Stimulated activated CD8-positive, alpha-beta memory T cell treated with anti-CD3 and anti-CD28 coated beads, Interleukin-4, amount 100 ng/mL, for 48 hours (primary cell): ENCODE data around the gene CC2D2B.
"Not testable (repeated sequence)": the region's sequence is repeated elsewhere in the genome, so short reads cannot be mapped to it uniquely, and the experiment has no call there.

Experiments
- DNase-seq: peaks from one replicate; pipeline ENCODE4 v3.0.0-alpha.2; 2020

The CC2D2B gene

GRCh38 chr10:95909561-95909960 lies 1.8 kb downstream of the CC2D2B start:
- no peak for DNase-seq

GRCh38 chr10:95916039-95916438 lies 8.3 kb downstream of the CC2D2B start:
- DNase-seq: not testable (repeated sequence)

GRCh38 chr10:95920798-95921426 lies 13.1 kb downstream of the CC2D2B start:
- no peak for DNase-seq

- no peak for DNase-seq
These were observed 17.3 kb downstream of the CC2D2B start for GRCh38 chr10:95925033-95925432.

- no peak for DNase-seq
These were observed 27.7 kb downstream of the CC2D2B start for GRCh38 chr10:95935429-95935828.

GRCh38 chr10:95941115-95941514 lies 33.3 kb downstream of the CC2D2B start:
- DNase-seq: no peak

DNA sequence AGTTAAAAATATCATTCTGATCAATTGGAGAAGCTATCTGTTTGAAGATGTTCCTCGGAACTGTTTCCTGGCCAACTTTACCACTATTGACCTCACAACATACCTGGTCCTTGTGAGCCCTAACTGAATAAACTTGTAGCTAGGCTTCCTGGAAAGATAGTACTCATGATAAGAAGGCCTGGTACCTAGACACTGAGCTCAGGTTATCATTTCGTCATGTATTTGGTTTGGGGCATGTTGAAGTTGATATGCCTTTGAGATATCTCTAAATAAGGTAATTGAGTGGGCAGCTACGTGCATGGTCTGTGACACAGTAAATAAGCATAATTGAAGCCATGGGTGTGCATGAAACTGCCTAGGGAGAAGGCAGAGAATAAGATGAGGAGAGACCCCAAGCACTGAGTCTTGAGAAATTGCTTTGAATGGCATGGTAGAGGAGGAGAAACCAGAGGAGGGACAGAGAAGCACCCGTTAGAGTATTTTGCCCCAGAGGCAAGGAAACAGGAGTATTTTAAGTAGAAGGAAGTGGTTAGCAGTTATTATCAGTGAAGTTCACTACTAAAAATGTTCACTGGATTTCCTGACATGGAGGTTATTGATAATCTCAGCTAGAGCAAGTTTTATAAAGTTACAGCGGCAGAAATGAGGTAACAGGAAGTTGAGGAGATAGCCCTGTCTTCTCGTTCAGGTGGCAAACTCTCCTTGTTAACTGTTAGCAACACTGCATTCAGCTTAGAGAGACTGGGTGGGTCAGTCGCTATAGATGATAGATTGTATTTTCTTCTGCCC lies 55.6 kb downstream of the CC2D2B start:
- no peak for DNase-seq

DNA sequence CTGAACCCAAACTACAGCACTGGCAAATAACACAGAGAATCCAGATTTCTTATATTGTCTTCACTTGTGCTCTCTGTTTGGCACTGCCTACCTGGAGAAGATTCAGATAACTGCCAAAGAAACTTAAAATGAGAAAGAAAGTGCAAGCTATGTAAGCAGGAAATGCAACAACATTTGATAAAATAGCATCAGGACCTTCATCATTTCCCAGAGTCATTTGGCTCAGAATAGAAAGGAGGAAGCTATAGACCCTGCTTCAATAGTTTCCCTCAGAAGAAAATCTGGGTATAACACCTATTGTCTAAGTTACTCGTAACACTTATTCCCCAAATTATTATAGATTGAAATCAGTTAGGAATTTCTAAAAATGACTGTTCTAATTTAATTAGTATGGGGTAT lies 56.2 kb downstream of the CC2D2B start:
- DNase-seq: no peak

DNA sequence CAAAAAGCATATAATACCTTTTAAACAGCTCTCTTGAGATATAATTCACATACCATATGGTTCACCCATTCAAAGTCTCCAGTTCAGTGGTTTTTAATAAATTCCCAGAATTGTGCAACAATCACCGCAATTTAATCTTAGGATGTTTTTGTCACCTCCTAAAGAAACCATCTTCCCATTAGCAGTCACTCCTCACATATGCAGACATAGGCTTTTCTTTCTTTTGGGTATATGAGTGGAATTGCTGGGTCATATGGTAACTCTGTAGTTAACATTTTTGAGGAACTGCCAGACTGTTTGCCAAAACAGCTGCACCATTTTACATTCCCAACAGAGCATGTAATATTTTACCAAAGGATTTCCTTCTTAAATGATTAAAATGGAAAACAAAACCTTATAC lies 57.0 kb downstream of the CC2D2B start:
- DNase-seq: no peak

DNA sequence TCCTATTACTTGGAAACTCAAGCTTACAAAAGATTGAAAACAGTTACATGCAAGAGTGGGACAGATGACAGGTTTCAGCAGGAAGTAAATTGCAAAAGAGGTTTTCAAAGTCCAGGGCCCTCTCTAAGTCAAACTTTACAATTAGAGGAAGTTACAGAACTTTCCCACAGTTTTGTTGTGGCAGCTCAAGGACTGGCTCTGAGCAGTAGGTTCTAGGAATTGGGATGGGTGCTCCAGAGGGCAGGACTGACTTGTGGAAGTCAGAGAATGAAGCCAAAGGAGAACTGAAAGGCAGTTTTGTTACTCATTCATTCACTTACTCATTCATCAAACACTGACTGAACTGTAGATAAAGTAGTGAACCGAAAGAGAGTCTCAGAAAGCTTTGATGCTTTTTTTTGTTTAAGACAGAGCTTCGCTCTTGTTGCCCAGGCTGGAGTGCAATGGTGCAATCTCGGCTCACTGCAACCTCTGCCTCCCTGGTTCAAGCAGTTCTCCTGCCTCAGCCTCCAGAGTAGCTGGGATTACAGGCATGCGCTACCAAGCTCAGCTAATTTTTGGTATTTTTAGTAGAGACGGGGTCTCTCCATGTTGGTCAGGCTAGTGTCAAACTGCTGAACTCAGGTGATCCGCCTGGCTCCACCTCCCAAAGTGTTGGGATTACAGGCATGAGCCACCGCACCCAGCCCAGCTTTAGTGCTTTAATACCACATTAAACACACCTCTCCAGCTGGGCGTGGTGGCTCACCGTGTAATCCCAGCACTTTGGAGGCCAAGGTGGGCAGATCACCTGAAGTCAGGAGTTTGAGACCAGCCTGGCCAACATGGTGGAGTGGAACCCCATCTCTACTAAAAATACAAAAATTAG lies 68.8 kb downstream of the CC2D2B start:
- DNase-seq: no peak

- DNase-seq: no peak
These were observed 74.4 kb downstream of the CC2D2B start for GRCh38 chr10:95982200-95982599.

- no peak for DNase-seq
These were observed 80.1 kb downstream of the CC2D2B start for GRCh38 chr10:95987685-95988426.

DNA sequence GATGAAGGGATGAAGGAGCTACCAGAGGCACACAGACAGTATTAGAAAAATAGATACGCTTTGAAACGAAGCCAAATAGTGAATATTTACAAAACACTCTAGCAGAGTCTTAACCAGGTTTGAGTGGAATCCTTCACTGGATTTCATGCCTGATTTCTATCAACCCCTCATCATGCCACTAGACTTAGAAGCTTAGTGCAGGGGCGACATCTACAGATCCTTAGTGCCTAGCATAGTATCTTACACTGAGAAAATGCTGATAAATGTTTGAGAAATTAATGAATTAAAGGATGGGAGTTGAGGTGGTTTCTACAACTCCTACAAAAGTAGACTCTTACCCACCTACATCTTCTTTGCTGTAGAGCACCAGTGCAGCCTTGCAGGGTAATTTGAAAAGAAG lies 80.9 kb downstream of the CC2D2B start:
- DNase-seq: no peak

DNA sequence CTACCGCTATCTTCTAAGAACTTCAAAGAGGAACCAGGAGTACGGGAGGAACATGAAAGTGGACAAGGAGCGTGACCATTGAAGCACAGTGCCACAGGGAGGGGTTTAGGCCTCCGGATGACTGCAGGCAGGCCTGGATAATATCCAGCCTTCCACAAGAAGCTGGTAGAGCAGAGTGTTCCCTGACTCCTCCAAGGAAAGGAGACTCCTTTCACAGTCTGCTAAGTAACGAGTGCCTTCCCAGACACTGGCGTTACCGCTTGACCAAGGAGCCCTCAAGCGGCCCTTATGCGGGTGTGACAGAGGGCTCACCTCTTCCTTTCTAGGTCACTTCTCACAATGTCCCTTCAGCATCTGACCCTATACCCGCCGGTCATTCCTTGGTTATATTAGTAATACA lies 86.6 kb downstream of the CC2D2B start:
- DNase-seq: not testable (repeated sequence)

DNA sequence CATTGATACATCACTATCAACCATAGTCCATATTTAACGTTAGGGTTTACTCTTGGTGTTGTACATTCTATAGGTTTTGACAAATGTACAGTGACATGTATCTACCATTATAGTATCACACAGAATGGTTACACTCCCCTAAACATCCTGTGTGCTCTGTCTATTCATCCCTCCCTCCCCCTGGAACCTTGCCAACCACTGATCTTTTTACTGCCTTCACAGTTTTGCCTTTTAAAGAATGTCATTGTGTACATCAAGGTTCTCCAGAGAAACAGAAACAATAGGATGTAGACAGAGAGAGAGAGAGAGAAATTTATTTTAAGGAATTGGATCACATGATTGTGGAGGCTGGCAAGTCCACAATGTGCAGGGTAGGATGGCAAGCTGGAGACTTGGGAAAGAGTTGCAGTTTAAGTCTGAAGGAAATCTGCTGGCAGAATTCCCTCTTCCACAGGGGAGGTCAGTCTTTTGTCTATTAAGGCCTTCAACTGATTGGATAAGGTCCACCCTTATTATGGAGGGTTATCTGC lies 90.5 kb downstream of the CC2D2B start:
- no peak for DNase-seq

- no peak for DNase-seq
These were observed 106.2 kb downstream of the CC2D2B start for GRCh38 chr10:96013956-96014355.

DNA sequence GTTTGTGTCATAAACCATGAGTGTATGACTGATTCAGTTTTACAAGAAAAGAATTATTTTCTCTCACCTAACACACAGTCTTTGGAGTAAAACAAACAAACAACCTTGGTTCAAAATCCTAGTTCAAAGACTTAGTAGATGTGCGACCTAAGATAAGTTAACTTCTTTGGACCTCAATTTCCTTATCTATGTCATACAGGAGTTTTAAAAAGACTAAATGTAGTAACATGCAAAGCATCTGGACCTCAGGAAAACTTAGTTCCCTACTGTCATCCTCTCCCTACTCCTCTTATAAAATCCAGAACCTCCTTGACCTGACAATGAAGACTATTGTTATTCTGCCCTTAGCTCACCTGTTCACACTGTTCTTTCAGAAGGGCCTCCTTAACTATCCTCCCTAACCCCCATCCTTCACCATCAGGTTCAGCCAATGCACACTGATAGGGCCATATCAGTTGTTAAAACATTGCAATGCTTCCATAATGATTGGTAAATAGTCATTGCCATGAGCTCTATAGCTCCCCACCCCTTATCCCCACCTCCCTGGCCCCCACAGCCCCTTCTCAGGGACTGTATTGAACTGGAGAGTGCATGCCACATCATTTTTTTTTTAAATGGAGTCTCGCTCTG lies 106.8 kb downstream of the CC2D2B start:
- no peak for DNase-seq

DNA sequence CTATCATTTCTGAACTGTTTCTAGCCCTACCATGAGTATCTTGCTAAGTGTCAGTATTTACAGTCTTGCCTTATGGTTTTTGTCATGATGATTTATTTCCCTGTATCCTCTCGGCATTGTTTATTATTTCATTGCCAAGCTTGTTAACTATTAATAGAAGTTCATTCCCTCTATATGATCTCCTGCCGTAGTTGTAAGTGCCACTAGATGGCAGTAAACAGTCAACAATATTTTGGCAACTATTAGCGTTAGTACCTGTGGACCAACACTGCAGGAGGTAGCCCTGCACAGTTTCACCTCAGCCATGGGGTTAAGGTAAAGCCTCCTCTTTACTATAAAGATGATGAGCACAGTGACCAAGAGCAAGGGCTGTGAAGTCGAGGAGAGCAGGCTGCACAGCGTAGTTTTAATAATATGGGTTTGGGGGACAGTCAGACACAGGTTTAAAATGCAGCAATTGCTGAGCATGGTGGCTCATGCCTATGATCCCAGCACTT lies 109.5 kb downstream of the CC2D2B start:
- peak; percentile 29 for DNase-seq

DNA sequence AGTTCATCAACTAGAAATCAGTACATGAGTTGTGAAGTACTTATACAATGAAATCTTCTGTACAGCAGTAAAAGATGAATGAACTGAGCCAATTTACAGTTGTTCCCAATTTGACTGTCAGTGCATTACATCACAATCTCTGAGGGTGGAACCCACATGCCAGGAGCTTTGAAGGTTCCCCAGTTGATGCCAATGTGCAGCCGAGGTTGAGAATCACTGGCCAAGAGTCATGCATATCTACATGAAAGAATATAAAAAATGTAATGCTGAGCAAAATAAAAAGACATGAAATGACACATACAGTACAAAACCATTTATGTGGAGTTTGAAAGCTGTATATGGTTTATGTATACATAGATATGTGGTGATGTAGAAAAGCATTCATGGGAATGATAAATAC lies 113.6 kb downstream of the CC2D2B start:
- DNase-seq: no peak

DNA sequence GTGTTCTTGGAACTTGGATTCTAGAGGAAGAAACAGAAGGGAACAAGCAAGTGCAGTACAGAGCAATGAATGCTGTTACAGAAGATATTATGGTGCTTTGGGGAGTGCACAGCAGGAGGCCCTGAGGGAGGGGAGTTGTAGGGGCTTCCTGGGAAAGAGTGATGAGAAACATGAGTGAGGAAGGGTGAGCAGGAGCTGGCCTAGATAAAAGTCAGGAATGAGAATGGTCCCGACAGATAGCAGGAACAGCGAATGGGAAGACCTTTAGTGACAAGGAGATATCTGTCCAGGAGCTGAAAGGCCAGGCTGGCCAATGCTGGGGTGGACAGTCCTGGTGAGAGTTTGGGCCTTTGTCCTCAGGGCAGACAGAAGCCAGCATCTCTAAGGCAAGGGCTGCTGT lies 115.0 kb downstream of the CC2D2B start:
- no peak for DNase-seq

DNA sequence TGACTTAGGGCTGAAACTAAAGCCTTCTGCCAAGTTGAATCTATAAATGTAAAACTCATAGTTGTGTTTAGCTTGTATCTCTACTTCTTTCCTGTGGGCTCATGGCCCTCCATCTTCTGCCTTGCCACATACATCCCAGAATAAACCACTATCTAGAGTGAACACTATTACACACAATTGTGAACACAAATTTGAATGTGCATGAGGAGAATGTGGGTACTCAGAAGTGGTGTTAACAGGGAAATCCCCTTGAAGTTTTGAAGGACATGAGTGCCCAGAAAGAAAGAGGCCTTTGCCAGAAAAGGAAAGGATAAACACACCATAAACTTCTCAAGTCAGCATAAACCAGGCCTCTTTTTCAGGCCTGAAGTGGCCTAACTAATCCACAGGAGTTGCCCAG lies 115.4 kb downstream of the CC2D2B start:
- no peak for DNase-seq

DNA sequence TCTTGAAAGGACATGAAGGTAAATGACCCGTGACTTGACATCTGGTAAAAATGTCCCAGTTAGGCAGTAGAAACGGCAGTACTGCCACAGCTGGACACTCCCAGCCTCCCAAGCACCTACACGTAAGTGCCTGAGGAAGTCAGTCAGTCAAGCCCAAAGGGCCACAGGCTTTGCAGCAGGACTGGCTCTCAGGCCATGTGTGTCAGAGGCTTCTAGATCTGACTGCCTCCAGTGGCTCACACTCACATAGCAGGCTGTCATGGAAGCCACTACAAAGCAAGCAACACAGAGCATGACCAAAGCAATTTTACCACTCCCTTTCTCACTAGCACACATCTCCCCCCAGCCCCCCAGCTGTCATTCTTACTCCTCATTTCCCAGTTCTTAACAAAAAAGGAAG lies 117.8 kb downstream of the CC2D2B start:
- DNase-seq: no peak
